HG02981 (cell line): ENCODE measurements around the gene MAP3K10.
"Not testable (repeated sequence)": the region's sequence is repeated elsewhere in the genome, so short reads cannot be mapped to it uniquely, and the experiment has no call there.

Source experiments
- ATAC-seq: cut with Tn5 transposase; IDR thresholded peaks from one replicate; pipeline ENCODE4 v1.9.1; 2021; ENCODE audit warnings: mild to moderate bottlenecking, moderate library complexity; ENCODE audit not compliant: unreplicated experiment

Gene MAP3K10

GRCh38 chr19:40216777-40217026 lies 25.5 kb downstream of the MAP3K10 start:
- no peak for ATAC-seq

GRCh38 chr19:40217027-40217810 lies 26.0 kb downstream of the MAP3K10 start:
- ATAC-seq, result no peak

- ATAC-seq, result no peak
Observed at GRCh38 chr19:40217934-40218890, 27.0 kb downstream of the MAP3K10 start, which contains the start of gene TTC9B. TSS of gene TTC9B (minus strand) at chr19:40218384. CDS start at chr19:40218381, 3 bp downstream.

GRCh38 chr19:40219029-40219428 lies 27.8 kb downstream of the MAP3K10 start:
- ATAC-seq, result not testable (repeated sequence)

- ATAC-seq, result no peak
Observed at GRCh38 chr19:40219721-40220276, 28.6 kb downstream of the MAP3K10 start.

GRCh38 chr19:40220674-40221073 lies 29.4 kb downstream of the MAP3K10 start:
- no peak for ATAC-seq

- ATAC-seq, result no peak
Observed at GRCh38 chr19:40221858-40222619, 30.8 kb downstream of the MAP3K10 start.

- ATAC-seq, result no peak
Observed at GRCh38 chr19:40223135-40223822, 32.1 kb downstream of the MAP3K10 start.

- no peak for ATAC-seq
Observed at GRCh38 chr19:40224342-40225150, 33.3 kb downstream of the MAP3K10 start.

- ATAC-seq, result no peak
Observed at GRCh38 chr19:40225440-40226305, 34.4 kb downstream of the MAP3K10 start.

- ATAC-seq, result no peak
Observed at GRCh38 chr19:40228346-40228745, 37.1 kb downstream of the MAP3K10 start.

GRCh38 chr19:40228863-40229262 lies 37.6 kb downstream of the MAP3K10 start:
- ATAC-seq, result no peak

GRCh38 chr19:40229484-40229883 lies 38.3 kb downstream of the MAP3K10 start:
- ATAC-seq, result no peak

GRCh38 chr19:40229926-40230417 lies 38.7 kb downstream of the MAP3K10 start:
- no peak for ATAC-seq

GRCh38 chr19:40231057-40231456 lies 39.8 kb downstream of the MAP3K10 start:
- no peak for ATAC-seq

- no peak for ATAC-seq
Observed at GRCh38 chr19:40231544-40232424, 40.6 kb downstream of the MAP3K10 start.

- ATAC-seq, result no peak
Observed at GRCh38 chr19:40232479-40232878, 41.3 kb downstream of the MAP3K10 start.
